CD14-positive monocyte (primary cell): ENCODE results near the gene ASPHD2. TPM values are rescaled to one million over a fixed set of nuclear protein-coding genes. Genes with fewer than 3 reads are reported as not detected.

Experiments used
- DNase-seq, 3 donors: peaks; one replicate each; pipeline ENCODE4 v3.0.0-alpha.2; 2011 to 2022
- H2AFZ ChIP-seq: 2 replicates; pipeline ENCODE4 v1.6.0; 2012; ENCODE audit warnings: mild to moderate bottlenecking, low read depth, low read length, inconsistent platforms; ENCODE audit not compliant: insufficient read depth, poor library complexity, severe bottlenecking
- H3K27ac ChIP-seq, 2 donors: 1 replicate in 1 of 2; 2 replicates in 1 of 2; pipeline ENCODE4 v1.5.1; 2012 to 2013; ENCODE audit warnings: low read length in 2 of 2, control low read depth in 1 of 2, inconsistent platforms in 1 of 2, low read depth in 1 of 2, mild to moderate bottlenecking in 1 of 2
- H3K27me3 ChIP-seq, 2 donors: one replicate each; pipeline versions ENCODE4 v1.6.0 to v1.6.1; 2011 to 2013; ENCODE audit warnings: low read length in 2 of 2; ENCODE audit not compliant: control insufficient read depth in 2 of 2, insufficient read depth in 2 of 2
- H3K36me3 ChIP-seq, 2 donors: replicated peaks in 1 of 2; 1 replicate in 1 of 2; 2 replicates in 1 of 2; pipeline versions ENCODE4 v1.5.1 to v1.6.1; 2012 to 2013; ENCODE audit warnings: low read length in 2 of 2, control low read depth in 1 of 2, inconsistent platforms in 1 of 2, mild to moderate bottlenecking in 1 of 2; ENCODE audit not compliant: insufficient read depth in 2 of 2, control insufficient read depth in 1 of 2
- H3K4me1 ChIP-seq, 2 donors: 1 replicate in 1 of 2; 2 replicates in 1 of 2; pipeline versions ENCODE4 v1.5.1 to v1.6.1; 2012 to 2013; ENCODE audit warnings: low read length in 2 of 2, control low read depth in 1 of 2, inconsistent platforms in 1 of 2, mild to moderate bottlenecking in 1 of 2, moderate library complexity in 1 of 2; ENCODE audit not compliant: insufficient read depth in 2 of 2, control insufficient read depth in 1 of 2
- H3K4me2 ChIP-seq: replicated peaks from 2 replicates; pipeline ENCODE3; 2012; ENCODE audit warnings: low read length, moderate library complexity, mild to moderate bottlenecking; ENCODE audit not compliant: poor library complexity, severe bottlenecking; ENCODE audit errors: extremely low read depth
- H3K4me3 ChIP-seq, 3 experiments: fragments of 200-600 bp in 1 of 3; sonication (generic) in 1 of 3; replicated peaks in 1 of 3; 1 replicate in 2 of 3; 2 replicates in 1 of 3; pipeline ENCODE4 v1.5.1; 2011 to 2013; ENCODE audit warnings: low read length in 3 of 3, mild to moderate bottlenecking in 3 of 3, control low read depth in 2 of 3, low read depth in 2 of 3, inconsistent platforms in 1 of 3, moderate library complexity in 1 of 3
- H3K79me2 ChIP-seq: 2 replicates; pipeline ENCODE4 v1.6.0; 2012; ENCODE audit warnings: mild to moderate bottlenecking, control low read depth, inconsistent platforms, low read length, moderate library complexity; ENCODE audit not compliant: insufficient read depth
- H3K9ac ChIP-seq: 2 replicates; pipeline ENCODE4 v1.6.0; 2017; ENCODE audit warnings: low read length, mild to moderate bottlenecking; ENCODE audit not compliant: insufficient read depth, poor library complexity, severe bottlenecking
- H3K9me3 ChIP-seq, 2 donors: replicated peaks in 1 of 2; 1 replicate in 1 of 2; 2 replicates in 1 of 2; pipeline versions ENCODE4 v1.5.1 to v1.6.1; 2012 to 2013; ENCODE audit warnings: low read length in 2 of 2, control low read depth in 1 of 2; ENCODE audit not compliant: control insufficient read depth in 1 of 2, insufficient read depth in 1 of 2
- H4K20me1 ChIP-seq: 2 replicates; pipeline ENCODE4 v1.6.0; 2012; ENCODE audit warnings: mild to moderate bottlenecking, low read length, control low read depth, moderate library complexity; ENCODE audit not compliant: insufficient read depth
- H3K27ac Mint-ChIP-seq, 7 donors: one replicate each; pipeline ENCODE4 v1.8.0; 2020; ENCODE audit warnings: mild to moderate bottlenecking in 7 of 7, mixed read lengths in 7 of 7, moderate library complexity in 6 of 7, inconsistent platforms in 2 of 7
- H3K27me3 Mint-ChIP-seq, 3 donors: one replicate each; pipeline ENCODE4 v1.8.0; 2021 to 2022; ENCODE audit warnings: low read depth in 3 of 3, mild to moderate bottlenecking in 3 of 3, mixed read lengths in 3 of 3, moderate library complexity in 3 of 3, inconsistent platforms in 1 of 3
- H3K36me3 Mint-ChIP-seq, 2 donors: one replicate each; pipeline ENCODE4 v1.8.0; 2020; ENCODE audit warnings: mixed read lengths in 2 of 2, inconsistent platforms in 1 of 2, mild to moderate bottlenecking in 1 of 2
- H3K4me1 Mint-ChIP-seq: one replicate; pipeline ENCODE4 v1.8.0; 2020; ENCODE audit warnings: mild to moderate bottlenecking, mixed read lengths
- H3K4me3 Mint-ChIP-seq, 2 donors: one replicate each; pipeline ENCODE4 v1.8.0; 2020; ENCODE audit warnings: mild to moderate bottlenecking in 2 of 2, mixed read lengths in 2 of 2, moderate library complexity in 1 of 2
- H3K9me3 Mint-ChIP-seq, 7 donors: one replicate each; pipeline ENCODE4 v1.8.0; 2020 to 2022; ENCODE audit warnings: mixed read lengths in 7 of 7, mild to moderate bottlenecking in 6 of 7, moderate library complexity in 6 of 7, inconsistent platforms in 2 of 7
- WGBS: methylation state at CpG from one replicate; pipeline ENCODE4 v1.1.5; 2013; ENCODE audit warnings: missing lambda C conversion rate; ENCODE audit not compliant: insufficient coverage; 5-methylcytosine and 5-hydroxymethylcytosine counted together
- intact Hi-C, 2 donors: fragments of 100-400 bp; cut with micrococcal nuclease; formaldehyde crosslinking; loops; one replicate each; pipeline versions ENCODE4 v1.15.0 to v1.15.1; 2023
- polyA plus RNA-seq, 3 donors: library from polyadenylated mRNA; depleted of rRNA in 1 of 3; unstranded in 2 of 3; stranded (reverse) in 1 of 3; fragments of 300-500 nt in 2 of 3; fragments of >200 nt in 1 of 3; fragmentation: Illumina TruSeq in 2 of 3; gene quantifications; 1 replicate in 2 of 3; 2 replicates in 1 of 3; pipeline ENCODE4 v1.2.3, GENCODE V29; 2012 to 2021
- TF ChIP-seq, protein P1 (sequence below): fragments of 200-600 bp; IDR thresholded peaks from one replicate; pipeline ENCODE4 v1.8.0; 2022; ENCODE audit warnings: antibody characterized with exemption, mild to moderate bottlenecking

Gene ASPHD2
- polyA plus RNA-seq, 3 donors: 2.6 to 6.2 (median 4.1) TPM

GRCh38 chr22:26489447-26490036 lies 60.5 kb downstream of the ASPHD2 start:
- Mint-ChIP-seq H3K36me3 (peaks cover 66 to 75% of the 10 kb centered on the region in 2 donors), H3K4me1 (peaks cover 9% of the 10 kb centered on the region), H3K9me3 (no peaks in the 10 kb centered on the region), H3K27ac (peak overlapping the region in 5 of 7 donors; percentile 2 to 73 (median 51)), H3K27me3 (no peaks in the 10 kb centered on the region), H3K4me3 (no peak overlapping the region)
- no peak overlapping the region for H3K9ac ChIP-seq
- H3K36me3 ChIP-seq: peaks cover 68 to 79% of the 10 kb centered on the region in 2 donors
- TF ChIP-seq, protein P1, sequence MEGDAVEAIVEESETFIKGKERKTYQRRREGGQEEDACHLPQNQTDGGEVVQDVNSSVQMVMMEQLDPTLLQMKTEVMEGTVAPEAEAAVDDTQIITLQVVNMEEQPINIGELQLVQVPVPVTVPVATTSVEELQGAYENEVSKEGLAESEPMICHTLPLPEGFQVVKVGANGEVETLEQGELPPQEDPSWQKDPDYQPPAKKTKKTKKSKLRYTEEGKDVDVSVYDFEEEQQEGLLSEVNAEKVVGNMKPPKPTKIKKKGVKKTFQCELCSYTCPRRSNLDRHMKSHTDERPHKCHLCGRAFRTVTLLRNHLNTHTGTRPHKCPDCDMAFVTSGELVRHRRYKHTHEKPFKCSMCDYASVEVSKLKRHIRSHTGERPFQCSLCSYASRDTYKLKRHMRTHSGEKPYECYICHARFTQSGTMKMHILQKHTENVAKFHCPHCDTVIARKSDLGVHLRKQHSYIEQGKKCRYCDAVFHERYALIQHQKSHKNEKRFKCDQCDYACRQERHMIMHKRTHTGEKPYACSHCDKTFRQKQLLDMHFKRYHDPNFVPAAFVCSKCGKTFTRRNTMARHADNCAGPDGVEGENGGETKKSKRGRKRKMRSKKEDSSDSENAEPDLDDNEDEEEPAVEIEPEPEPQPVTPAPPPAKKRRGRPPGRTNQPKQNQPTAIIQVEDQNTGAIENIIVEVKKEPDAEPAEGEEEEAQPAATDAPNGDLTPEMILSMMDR: no peak
- H3K27ac ChIP-seq: no peak overlapping the region
- H4K20me1 ChIP-seq: peaks cover 5% of the 10 kb centered on the region
- intact Hi-C loops: no loop called here
- H3K79me2 ChIP-seq: peaks cover 18% of the 10 kb centered on the region
- no peaks in the 10 kb centered on the region for H3K27me3 ChIP-seq
- no peaks in the 10 kb centered on the region for H3K9me3 ChIP-seq
- H3K4me2 ChIP-seq: no peak overlapping the region
- no CpG with 5 or more reads among the region's 4 CpGs for WGBS
- no peak for DNase-seq
- peaks cover 1 to 7% of the 10 kb centered on the region in 2 donors for H3K4me1 ChIP-seq
- no peak overlapping the region for H2AFZ ChIP-seq
- H3K4me3 ChIP-seq: no peak overlapping the region

GRCh38 chr22:26492220-26492619 lies 63.2 kb downstream of the ASPHD2 start:
- Histone ChIP-seq H3K27ac (no peak overlapping the region), H3K4me1 (no peaks in the 10 kb centered on the region), H3K9ac (no peak overlapping the region), H3K79me2 (no peaks in the 10 kb centered on the region), H4K20me1 (peaks cover 5% of the 10 kb centered on the region), H3K36me3 (peaks cover 93 to 100% of the 10 kb centered on the region in 2 donors), H3K9me3 (no peaks in the 10 kb centered on the region), H3K4me3 (no peak overlapping the region), H2AFZ (no peak overlapping the region), H3K4me2 (no peak overlapping the region), H3K27me3 (no peaks in the 10 kb centered on the region)
- WGBS: 100% methylated on average over 5 of the region's 9 CpGs
- Mint-ChIP-seq H3K27me3 (no peaks in the 10 kb centered on the region), H3K9me3 (no peaks in the 10 kb centered on the region), H3K4me3 (no peak overlapping the region), H3K36me3 (peaks cover 91 to 96% of the 10 kb centered on the region in 2 donors), H3K27ac (peak overlapping the region in 1 of 7 donors; percentile 31), H3K4me1 (no peaks in the 10 kb centered on the region)
- no peak for DNase-seq
- TF ChIP-seq, protein P1: no peak
- intact Hi-C loops: no loop called here
